H1 (cell line): ENCODE results near the gene SLN. TPM values are rescaled to one million over a fixed set of nuclear protein-coding genes. Genes with fewer than 3 reads are reported as not detected.

ENCODE experiments used
- CTCF ChIA-PET: fragments of 300-600 bp; sonication (Branson Sonifier 250); formaldehyde crosslinking; loops from one replicate; lab custom pipeline; 2021; ENCODE audit not compliant: partially characterized antibody; lab: Charles Lee
- POLR2A ChIA-PET: fragments of 300-600 bp; sonication (Branson Sonifier 250); formaldehyde crosslinking; loops from one replicate; lab custom pipeline; 2021; ENCODE audit warnings: inconsistent platforms; ENCODE audit not compliant: partially characterized antibody; lab: Charles Lee
- DNase-seq, 2 experiments: peaks; one replicate each; pipeline versions ENCODE4 v3.0.0 to v3.0.0-alpha.2; 2010 to 2022; ENCODE audit warnings: low spot score in 2 of 2, low read depth in 1 of 2, mixed read lengths in 1 of 2
- FAIRE-seq: peaks from 2 replicates; lab custom pipeline; 2011; peaks lifted over from hg19 to GRCh38; lab: Jason Lieb, UNC
- H2AFZ ChIP-seq: 2 replicates; pipeline ENCODE4 v1.8.1; 2012; ENCODE audit warnings: low read length, inconsistent platforms
- H2AK5ac ChIP-seq: 2 replicates; pipeline ENCODE4 v1.6.1; 2013; ENCODE audit warnings: low read depth, low read length
- H2BK120ac ChIP-seq: replicated peaks from 2 replicates; pipeline ENCODE3; 2013; ENCODE audit warnings: low read depth, low read length, inconsistent platforms
- H2BK12ac ChIP-seq: 2 replicates; pipeline ENCODE4 v1.6.1; 2013; ENCODE audit warnings: low read depth, low read length
- H2BK15ac ChIP-seq: 2 replicates; pipeline ENCODE4 v1.6.1; 2013; ENCODE audit warnings: low read length
- H2BK20ac ChIP-seq: 2 replicates; pipeline ENCODE4 v1.6.1; 2013; ENCODE audit warnings: low read length
- H2BK5ac ChIP-seq: 2 replicates; pipeline ENCODE4 v1.6.1; 2013; ENCODE audit warnings: low read depth, low read length
- H3K14ac ChIP-seq: 2 replicates; pipeline ENCODE4 v1.6.1; 2013; ENCODE audit warnings: inconsistent platforms; ENCODE audit not compliant: insufficient read length
- H3K18ac ChIP-seq: 2 replicates; pipeline ENCODE4 v1.6.1; 2013; ENCODE audit warnings: low read length; ENCODE audit errors: extremely low read depth
- H3K23ac ChIP-seq: 2 replicates; pipeline ENCODE4 v1.6.1; 2013; ENCODE audit warnings: inconsistent platforms; ENCODE audit not compliant: insufficient read length
- H3K23me2 ChIP-seq: 2 replicates; pipeline ENCODE4 v1.6.1; 2013; ENCODE audit warnings: low read depth, low read length
- H3K27ac ChIP-seq: 2 replicates; pipeline ENCODE4 v1.6.1; 2011; ENCODE audit warnings: low read depth, low read length, inconsistent platforms
- H3K27me3 ChIP-seq, 4 experiments: replicated peaks in 1 of 4; 1 replicate in 1 of 4; 2 replicates in 3 of 4; pipeline versions ENCODE4 v1.6.1 to v1.8.1; 2011 to 2013; ENCODE audit warnings: low read length in 3 of 4, mild to moderate bottlenecking in 3 of 4, inconsistent platforms in 2 of 4, mixed read lengths in 2 of 4, moderate library complexity in 1 of 4; ENCODE audit not compliant: control insufficient read depth in 3 of 4, insufficient read depth in 3 of 4; ENCODE audit errors: extremely low read depth in 1 of 4
- H3K36me3 ChIP-seq, 4 experiments: 2 replicates each; pipeline versions ENCODE4 v1.6.1 to v1.8.1; 2011 to 2013; ENCODE audit warnings: mild to moderate bottlenecking in 4 of 4, low read length in 3 of 4, moderate library complexity in 2 of 4, control low read depth in 1 of 4, inconsistent platforms in 1 of 4; ENCODE audit not compliant: insufficient read depth in 4 of 4, control insufficient read depth in 2 of 4
- H3K4ac ChIP-seq: replicated peaks from 2 replicates; pipeline ENCODE3; 2013; ENCODE audit warnings: low read length, low read depth, mixed read lengths, inconsistent platforms; ENCODE audit not compliant: insufficient read length
- H3K4me1 ChIP-seq, 4 experiments: replicated peaks in 1 of 4; 1 replicate in 1 of 4; 2 replicates in 3 of 4; pipeline versions ENCODE4 v1.6.1 to v1.8.1; 2011 to 2013; ENCODE audit warnings: low read length in 3 of 4, inconsistent platforms in 2 of 4, mixed read lengths in 1 of 4; ENCODE audit not compliant: insufficient read depth in 4 of 4, control insufficient read depth in 3 of 4
- H3K4me2 ChIP-seq, 2 experiments: 2 replicates each; pipeline versions ENCODE4 v1.6.1 to v1.8.1; 2011 to 2013; ENCODE audit warnings: low read depth in 2 of 2, low read length in 2 of 2, control low read depth in 1 of 2, inconsistent platforms in 1 of 2, mild to moderate bottlenecking in 1 of 2; ENCODE audit not compliant: insufficient read depth in 1 of 2
- H3K4me3 ChIP-seq, 4 experiments: fragments of 200-600, 300-600 bp in 1 of 4; sonication (generic), shearing (Covaris generic), sonication (Bioruptor Twin) in 1 of 4; 2 replicates each; pipeline versions ENCODE4 v1.5.1 to v1.8.1; 2011 to 2016; ENCODE audit warnings: low read length in 4 of 4, low read depth in 3 of 4, control low read depth in 2 of 4, inconsistent platforms in 2 of 4, mild to moderate bottlenecking in 2 of 4, mixed read lengths in 1 of 4, moderate library complexity in 1 of 4; ENCODE audit not compliant: insufficient read depth in 2 of 4; ENCODE audit errors: extremely low read depth in 1 of 4
- H3K56ac ChIP-seq: replicated peaks from 2 replicates; pipeline ENCODE3; 2013; ENCODE audit warnings: low read depth, mild to moderate bottlenecking, mixed read lengths, low read length, inconsistent platforms; ENCODE audit not compliant: insufficient read length
- H3K79me1 ChIP-seq: 2 replicates; pipeline ENCODE4 v1.6.1; 2013; ENCODE audit warnings: low read depth, low read length, control low read depth
- H3K79me2 ChIP-seq, 2 experiments: 2 replicates each; pipeline versions ENCODE4 v1.6.1 to v1.8.1; 2012 to 2013; ENCODE audit warnings: low read length in 2 of 2, mild to moderate bottlenecking in 2 of 2, inconsistent platforms in 1 of 2; ENCODE audit not compliant: insufficient read depth in 2 of 2, control insufficient read depth in 1 of 2
- H3K9ac ChIP-seq, 4 experiments: replicated peaks in 1 of 4; 1 replicate in 1 of 4; 2 replicates in 3 of 4; pipeline versions ENCODE4 v1.6.1 to v1.8.1; 2011 to 2013; ENCODE audit warnings: low read depth in 3 of 4, low read length in 3 of 4, control low read depth in 2 of 4, mild to moderate bottlenecking in 2 of 4, moderate library complexity in 2 of 4, inconsistent platforms in 1 of 4; ENCODE audit errors: extremely low read depth in 1 of 4
- H3K9me3 ChIP-seq, 2 experiments: 2 replicates each; pipeline versions ENCODE4 v1.6.1 to v1.8.1; 2012 to 2013; ENCODE audit warnings: mild to moderate bottlenecking in 2 of 2, moderate library complexity in 2 of 2, control low read depth in 1 of 2, inconsistent platforms in 1 of 2, low read depth in 1 of 2, low read length in 1 of 2, mixed read lengths in 1 of 2; ENCODE audit not compliant: insufficient read depth in 2 of 2
- H4K20me1 ChIP-seq, 2 experiments: replicated peaks in 1 of 2; 2 replicates each; pipeline versions ENCODE3 to v1.8.1; 2011 to 2013; ENCODE audit warnings: inconsistent platforms in 2 of 2, low read length in 2 of 2, mild to moderate bottlenecking in 1 of 2; ENCODE audit not compliant: insufficient read depth in 2 of 2, control insufficient read depth in 1 of 2
- H4K5ac ChIP-seq: 2 replicates; pipeline ENCODE4 v1.6.1; 2013; ENCODE audit warnings: low read length, low read depth, mixed read lengths, inconsistent platforms; ENCODE audit not compliant: insufficient read length
- H4K8ac ChIP-seq: 2 replicates; pipeline ENCODE4 v1.8.0; 2013; ENCODE audit warnings: mild to moderate bottlenecking, moderate library complexity, low read length, inconsistent platforms; ENCODE audit not compliant: insufficient read depth; ENCODE audit errors: extremely low read depth
- H4K91ac ChIP-seq: replicated peaks from 2 replicates; pipeline ENCODE3; 2013; ENCODE audit warnings: low read length, mixed read lengths, inconsistent platforms; ENCODE audit not compliant: insufficient read length
- POU5F1 ChIP-seq: IDR thresholded peaks from 2 replicates; pipeline ENCODE4 v1.6.1; 2011; ENCODE audit warnings: low read depth, mild to moderate bottlenecking, low read length, moderate library complexity
- SP2 ChIP-seq: IDR thresholded peaks from 2 replicates; pipeline ENCODE4 v1.6.1; 2012; ENCODE audit warnings: mild to moderate bottlenecking, low read length, inconsistent platforms
- USF2 ChIP-seq: IDR thresholded peaks from 2 replicates; pipeline ENCODE4 v1.6.1; 2011; ENCODE audit warnings: low read length, improper control_type of control experiment
- WGBS, 2 experiments: shearing (Covaris generic) in 1 of 2; methylation state at CpG; one replicate each; pipeline versions ENCODE4 v1.1.6 to v1.1.7; 2013 to 2015; ENCODE audit warnings: low lambda C conversion rate in 2 of 2, mixed read lengths in 2 of 2, inconsistent platforms in 1 of 2, low coverage in 1 of 2, missing lambda C conversion rate in 1 of 2; ENCODE audit not compliant: insufficient replicate concordance in 2 of 2, insufficient coverage in 1 of 2, insufficient read length in 1 of 2; ENCODE audit errors: extremely low coverage in 1 of 2, missing lambda C conversion rate in 1 of 2; 5-methylcytosine and 5-hydroxymethylcytosine counted together
- polyA plus RNA-seq, 7 experiments: library from polyadenylated mRNA; depleted of rRNA in 3 of 7; stranded (reverse) in 5 of 7; unstranded in 2 of 7; fragments of >200 nt in 5 of 7; fragments of 200-250 nt in 2 of 7; gene quantifications; 1 replicate in 5 of 7; 2 replicates in 1 of 7; 4 replicates in 1 of 7; pipeline versions ENCODE4 v1.2.1 to v1.2.3, GENCODE V29; 2011 to 2013; ENCODE audit warnings: missing spikeins in 2 of 7, mixed read lengths in 2 of 7
- total RNA-seq: library from RNA; stranded (reverse); fragmentation: NEBNext Ultra II Directional; extraction: Animal tissue kit (Norgen Biotek cat#: 25700); gene quantifications from 2 replicates; pipeline ENCODE4 v1.2.1, GENCODE V29; 2021

The SLN gene
- total and polyA plus RNA-seq, 2 of the 8 experiments (the other 6 are each of a cell fraction or from before 2014, with no cell fraction given) = not detected

GRCh38 chr11:107660066-107660465 lies 51.8 kb downstream of the SLN start:
- no peak overlapping the region for H4K5ac ChIP-seq
- H3K56ac ChIP-seq = no peak overlapping the region
- H2AK5ac ChIP-seq = no peak overlapping the region
- ChIA-PET CTCF (interaction anchor here (0.6 to 1.1 kb wide), 7 partner anchors 8 to 81 kb away, joined by 3 to 4 read pairs (median 3); no protein-coding TSS in a partner anchor), POLR2A (no interaction called here)
- no peak overlapping the region for H2BK12ac ChIP-seq
- no peak overlapping the region for H2BK5ac ChIP-seq
- no peaks in the 10 kb centered on the region for H3K23me2 ChIP-seq
- no peaks in the 10 kb centered on the region for H3K79me2 ChIP-seq
- 95% methylated on average over 3 of the region's 3 CpGs; no CpG with 5 or more reads in 1 of the 2 experiments for WGBS, 2 experiments
- H3K18ac ChIP-seq = no peak overlapping the region
- FAIRE-seq (no peak), DNase-seq (no peak)
- H3K9me3 ChIP-seq = no peaks in the 10 kb centered on the region
- no peaks in the 10 kb centered on the region for H3K27me3 ChIP-seq
- no peak overlapping the region for H4K91ac ChIP-seq
- H3K4me2 ChIP-seq = no peak overlapping the region
- H4K20me1 ChIP-seq = no peaks in the 10 kb centered on the region
- H3K4me1 ChIP-seq = peaks cover 0 to 7% (median 4%) of the 10 kb centered on the region in 4 experiments; a peak in 3 of 7 replicates
- no peak overlapping the region for H3K14ac ChIP-seq
- no peak for TF ChIP-seq USF2
- TF ChIP-seq SP2 = no peak
- TF ChIP-seq POU5F1 = no peak
- H2AFZ ChIP-seq = no peak overlapping the region
- H2BK20ac ChIP-seq = no peak overlapping the region
- H3K23ac ChIP-seq = no peak overlapping the region
- H2BK120ac ChIP-seq = no peak overlapping the region
- H3K9ac ChIP-seq = no peak overlapping the region
- no peak overlapping the region for H2BK15ac ChIP-seq
- no peaks in the 10 kb centered on the region for H3K36me3 ChIP-seq
- H3K27ac ChIP-seq = no peak overlapping the region
- no peak overlapping the region for H3K4ac ChIP-seq
- no peak overlapping the region for H3K4me3 ChIP-seq
- no peak overlapping the region for H4K8ac ChIP-seq
- H3K79me1 ChIP-seq = no peaks in the 10 kb centered on the region
